Activated CD4-positive, alpha-beta T cell treated with anti-CD3 and anti-CD28 coated beads, Interleukin-2, amount 50 U/mL, for 1 hour (primary cell): Measurements from ENCODE around the gene ZDHHC6.
"Not testable (repeated sequence)": the region's sequence is repeated elsewhere in the genome, so short reads cannot be mapped to it uniquely, and the experiment has no call there.

Experiments used
- DNase-seq: peaks from one replicate; pipeline ENCODE4 v3.0.0-alpha.2; 2020

The ZDHHC6 gene

GRCh38 chr10:112442063-112442462 is 4.7 kb downstream of the ZDHHC6 start:
- no peak for DNase-seq

DNA sequence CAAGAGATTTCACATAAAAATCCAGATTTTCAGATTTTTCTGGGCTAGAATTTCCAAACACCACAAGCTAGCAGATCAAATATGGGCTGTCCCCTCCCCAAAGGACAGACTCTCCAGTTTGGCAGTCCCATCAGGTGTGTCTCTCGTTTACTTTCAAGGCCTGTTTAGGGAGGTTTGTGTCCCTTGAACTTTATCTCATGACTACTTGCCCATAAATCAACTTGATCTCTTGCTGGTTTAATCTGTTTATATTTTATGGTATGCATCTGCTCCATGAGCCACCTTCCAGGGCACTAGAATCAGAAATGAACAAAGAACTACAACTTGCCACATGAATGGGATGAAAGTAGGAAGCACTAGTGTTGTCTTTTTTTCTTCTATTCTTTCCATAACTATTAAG is 5.2 kb downstream of the ZDHHC6 start:
- DNase-seq: no peak

DNA sequence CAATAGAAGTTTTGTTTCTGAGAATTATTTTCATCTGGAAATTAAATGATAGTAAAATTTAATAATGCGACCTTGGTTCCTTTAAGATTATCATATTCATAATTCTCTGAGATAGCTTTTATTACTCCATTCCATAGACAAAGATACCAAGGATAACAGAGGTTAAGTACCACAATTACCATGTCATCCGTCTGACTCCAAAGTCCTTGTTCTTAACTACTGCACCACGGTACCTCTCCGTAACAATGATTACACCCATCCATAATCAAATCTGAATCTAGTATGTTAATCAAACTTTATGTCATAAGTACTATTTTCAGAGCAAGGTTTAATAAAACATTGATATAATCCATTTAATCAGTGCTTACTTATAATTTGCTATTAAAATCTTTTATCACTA is 8.4 kb downstream of the ZDHHC6 start:
- no peak for DNase-seq

DNA sequence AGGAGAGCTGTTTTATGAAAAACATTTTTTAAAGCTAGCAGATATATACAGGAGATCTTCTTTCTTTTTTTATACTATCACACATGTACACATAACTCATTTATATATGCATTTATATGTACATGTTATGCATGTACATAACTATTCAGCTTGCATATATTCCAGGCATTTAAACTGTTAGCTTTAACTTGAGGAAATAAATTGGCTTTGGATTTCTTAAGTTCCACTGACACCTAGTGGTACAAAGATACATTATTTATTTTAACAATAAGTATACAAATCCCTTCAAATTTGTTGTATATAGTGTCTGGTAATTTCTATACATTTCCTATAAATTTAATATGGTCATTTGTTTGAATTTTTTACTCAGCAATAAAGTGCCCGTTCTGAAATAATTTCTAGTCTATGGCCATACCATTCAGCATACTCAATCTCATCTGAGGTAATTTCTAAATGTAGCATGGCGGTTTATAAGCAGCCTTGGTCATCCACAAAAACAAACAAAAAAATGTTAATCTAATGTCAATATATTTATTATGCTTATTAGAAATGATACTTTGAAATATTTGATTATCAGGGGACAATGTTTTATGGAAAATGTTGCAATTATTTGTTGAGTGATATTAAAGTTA is 11.6 kb downstream of the ZDHHC6 start:
- no peak for DNase-seq

DNA sequence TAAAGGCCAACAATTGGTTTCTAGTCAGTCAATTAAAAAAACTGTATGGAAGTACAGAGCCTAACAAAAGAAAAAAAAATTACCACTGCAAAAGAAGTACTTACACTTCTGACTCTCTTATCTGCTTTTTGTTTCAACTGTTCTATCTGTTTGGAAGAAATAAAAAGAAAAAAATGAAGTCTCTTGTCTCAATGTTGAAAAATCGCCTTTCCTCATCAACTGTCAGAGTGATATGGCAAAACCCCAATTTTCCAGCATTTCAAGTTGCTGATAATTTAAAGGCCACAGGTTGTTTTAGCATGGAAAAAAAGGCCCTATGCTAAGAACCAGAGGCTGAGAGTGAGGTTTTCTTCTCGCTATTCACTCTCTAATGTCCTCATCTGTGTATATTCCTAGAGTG is 13.6 kb downstream of the ZDHHC6 start:
- no peak for DNase-seq

DNA sequence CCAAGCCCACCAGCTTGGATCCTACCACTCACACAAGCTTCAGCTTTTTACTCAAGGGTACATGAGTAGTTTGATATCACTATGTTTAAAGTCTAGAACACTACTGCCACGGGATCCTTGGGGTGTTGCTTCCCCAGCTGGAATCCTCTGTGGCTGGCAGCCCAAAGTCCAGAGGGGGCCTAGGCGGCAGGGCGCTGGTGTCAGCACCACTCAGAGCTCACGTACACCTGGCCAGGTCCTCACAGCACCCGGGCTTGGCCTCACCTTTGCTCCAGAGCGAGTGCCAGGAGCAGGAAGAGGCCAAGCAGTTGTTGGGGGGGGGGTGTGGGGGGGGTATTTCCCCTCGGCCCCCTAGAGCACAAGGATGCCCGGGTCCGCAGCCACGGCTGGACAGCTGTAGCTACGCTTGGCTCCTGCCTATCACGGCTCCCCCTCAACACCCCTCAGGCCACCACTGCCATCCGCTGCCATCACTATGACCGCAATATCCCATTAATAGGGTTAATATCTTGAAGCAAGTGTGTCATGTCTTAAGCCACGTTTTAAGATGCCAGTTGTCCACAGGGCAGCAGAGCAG is 17.0 kb downstream of the ZDHHC6 start:
- no peak for DNase-seq

GRCh38 chr10:112429147-112429546 is 17.6 kb downstream of the ZDHHC6 start:
- no peak for DNase-seq

DNA sequence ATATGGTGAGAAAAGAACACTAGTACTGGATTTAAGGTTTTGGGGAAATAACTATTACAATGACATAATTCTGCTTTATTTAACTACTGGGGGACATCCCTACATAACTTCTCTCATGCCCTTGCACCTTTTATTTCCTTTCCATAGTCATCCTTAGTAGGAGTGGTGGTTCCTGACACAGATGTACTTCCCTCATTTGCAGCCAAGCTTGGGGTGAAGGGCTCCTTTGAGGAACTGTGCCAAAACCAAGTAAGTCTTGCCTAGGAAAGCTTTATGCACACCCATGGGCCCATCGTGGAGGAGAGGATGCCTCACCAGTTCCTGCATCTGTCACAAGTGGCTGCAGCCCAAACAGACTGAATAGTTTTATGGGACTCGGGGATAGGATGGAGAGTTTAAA is 20.6 kb downstream of the ZDHHC6 start:
- no peak for DNase-seq

DNA sequence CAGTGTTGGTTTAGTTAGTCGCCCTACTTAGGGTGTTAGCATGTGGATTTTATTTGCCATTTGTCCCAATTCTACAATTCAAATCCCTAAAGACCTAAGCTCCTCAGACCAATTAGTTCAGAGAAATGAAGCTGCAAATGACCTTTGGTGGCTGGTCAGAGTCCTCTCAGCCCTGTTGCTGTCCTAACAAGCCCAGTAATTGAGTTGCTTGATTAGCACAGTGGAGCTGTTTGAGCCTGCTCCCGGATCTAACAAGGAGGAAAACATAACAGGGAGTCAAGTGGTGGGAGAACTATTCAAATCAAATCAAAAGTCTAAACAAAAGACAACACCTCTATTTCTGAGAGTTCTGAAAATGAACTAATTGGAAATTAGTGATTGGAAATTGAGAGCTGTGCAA is 22.1 kb downstream of the ZDHHC6 start:
- DNase-seq: no peak

- no peak for DNase-seq
These were observed 25.0 kb downstream of the ZDHHC6 start for GRCh38 chr10:112421731-112422130.

GRCh38 chr10:112412696-112413095 is 34.0 kb downstream of the ZDHHC6 start:
- DNase-seq: no peak

GRCh38 chr10:112409755-112410154 is 37.0 kb downstream of the ZDHHC6 start:
- no peak for DNase-seq

- no peak for DNase-seq
These were observed 37.4 kb downstream of the ZDHHC6 start for GRCh38 chr10:112409299-112409698.

DNA sequence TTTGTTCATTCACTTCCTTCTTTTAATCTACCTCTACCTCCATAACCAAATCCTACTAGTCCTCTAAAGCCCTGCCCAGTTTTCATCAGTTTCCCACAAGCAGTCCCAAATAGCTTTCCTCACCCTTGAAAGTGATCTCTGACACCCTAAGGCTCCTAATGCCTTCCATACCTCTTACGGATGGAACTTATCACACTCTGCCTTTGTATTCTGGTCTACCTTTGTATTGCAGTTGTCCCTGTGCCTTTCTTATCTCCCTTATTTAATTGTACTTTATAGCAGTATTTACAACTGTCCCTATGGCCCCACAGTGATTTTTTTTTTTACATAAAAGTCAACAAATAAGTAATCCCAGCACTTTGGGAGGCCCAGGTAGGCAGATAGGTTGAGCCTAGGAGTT is 39.0 kb downstream of the ZDHHC6 start:
- DNase-seq: no peak

GRCh38 chr10:112406806-112407205 is 39.9 kb downstream of the ZDHHC6 start:
- DNase-seq: not testable (repeated sequence)

DNA sequence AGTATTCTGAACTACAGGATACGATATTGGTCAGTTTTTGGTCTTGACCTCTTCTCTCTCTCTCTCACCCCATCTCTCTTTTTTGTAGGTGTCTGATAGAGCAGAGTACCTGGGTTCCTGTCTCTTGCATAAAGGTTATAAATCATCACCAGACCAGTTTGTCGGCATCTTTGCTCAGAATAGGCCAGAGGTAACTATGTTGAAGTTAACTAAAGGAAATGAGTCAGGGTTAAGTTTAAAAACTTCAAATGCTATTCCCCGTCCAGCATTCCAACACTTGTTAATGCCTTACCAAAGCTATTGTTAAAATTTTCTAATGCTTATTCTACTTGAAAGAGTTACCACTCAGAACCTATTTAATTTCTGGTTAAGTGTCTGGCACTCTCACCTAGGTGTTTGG is 42.1 kb downstream of the ZDHHC6 start:
- no peak for DNase-seq

DNA sequence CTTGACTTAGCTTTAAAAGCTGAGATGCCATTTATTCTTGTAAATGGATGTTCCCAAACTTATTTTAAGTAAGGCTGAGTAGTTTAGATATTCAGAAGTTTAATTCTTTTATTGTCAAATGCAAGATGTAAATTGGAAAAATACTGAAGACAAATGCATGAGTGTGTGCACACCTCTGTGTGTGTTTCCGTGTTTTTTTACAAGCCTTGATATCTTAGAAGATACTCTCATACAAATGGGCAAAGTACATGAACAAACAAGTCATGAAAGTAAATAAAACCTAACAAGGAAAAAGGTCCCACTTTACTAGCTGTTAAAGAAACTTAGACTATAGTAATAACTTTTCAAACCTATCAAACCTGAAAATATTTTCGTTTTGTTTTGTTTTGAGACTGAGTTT is 43.8 kb downstream of the ZDHHC6 start:
- no peak for DNase-seq

GRCh38 chr10:112397592-112397991 is 49.1 kb downstream of the ZDHHC6 start:
- DNase-seq: no peak

DNA sequence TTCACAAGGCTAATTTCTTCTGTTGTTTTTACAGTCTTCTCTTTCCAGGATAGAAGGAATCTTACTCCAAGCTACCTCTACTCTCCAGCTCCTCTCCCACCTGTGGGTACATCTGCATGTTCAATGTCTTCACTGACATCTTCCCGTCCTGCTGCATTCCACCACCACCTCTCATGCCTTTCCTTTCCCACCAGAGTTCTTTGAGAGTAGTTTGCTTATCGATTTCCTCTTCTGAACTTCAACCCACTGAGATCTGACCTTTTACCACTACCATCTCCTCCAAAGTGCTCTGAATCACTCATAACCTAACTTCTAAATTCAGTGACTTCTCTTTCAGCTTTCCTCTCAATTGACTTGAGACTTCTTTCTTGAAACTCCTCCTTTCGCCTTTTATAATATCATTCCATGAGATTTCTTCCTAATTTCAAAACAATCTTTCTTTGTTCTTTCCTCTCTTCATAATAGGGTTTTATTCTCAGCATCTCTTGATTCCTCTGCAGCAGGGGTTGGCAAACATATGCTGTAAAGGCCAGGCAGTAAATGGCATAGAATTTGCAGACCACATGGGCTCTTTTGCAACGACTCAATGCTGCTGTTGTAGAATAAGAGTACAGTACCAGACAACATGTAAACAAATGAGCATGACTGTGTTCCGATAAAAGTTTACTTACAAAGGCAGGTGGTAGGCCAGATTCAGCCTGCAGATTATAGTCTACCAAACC is 50.7 kb downstream of the ZDHHC6 start:
- DNase-seq: no peak

GRCh38 chr10:112394475-112394875 is 52.2 kb downstream of the ZDHHC6 start:
- DNase-seq: no peak

DNA sequence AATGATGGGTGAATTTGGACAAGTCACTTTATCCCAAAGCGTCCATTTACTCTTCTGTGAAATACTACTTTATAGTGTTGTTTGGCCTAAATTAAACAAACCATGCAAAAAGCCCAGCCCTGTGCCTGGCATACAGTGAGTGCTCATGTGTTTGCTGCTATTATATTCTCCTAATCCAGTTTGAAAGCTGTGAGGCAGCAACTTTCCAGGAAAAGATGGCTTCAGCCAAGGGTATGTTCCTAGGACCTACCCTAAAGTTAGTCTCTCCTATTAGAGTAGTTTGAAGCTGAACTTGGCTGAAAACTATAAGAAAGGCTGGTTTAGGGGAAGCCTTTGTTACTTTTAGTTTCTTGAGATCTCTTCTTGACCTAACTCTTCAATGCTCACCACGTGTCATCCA is 52.9 kb downstream of the ZDHHC6 start:
- DNase-seq: no peak

DNA sequence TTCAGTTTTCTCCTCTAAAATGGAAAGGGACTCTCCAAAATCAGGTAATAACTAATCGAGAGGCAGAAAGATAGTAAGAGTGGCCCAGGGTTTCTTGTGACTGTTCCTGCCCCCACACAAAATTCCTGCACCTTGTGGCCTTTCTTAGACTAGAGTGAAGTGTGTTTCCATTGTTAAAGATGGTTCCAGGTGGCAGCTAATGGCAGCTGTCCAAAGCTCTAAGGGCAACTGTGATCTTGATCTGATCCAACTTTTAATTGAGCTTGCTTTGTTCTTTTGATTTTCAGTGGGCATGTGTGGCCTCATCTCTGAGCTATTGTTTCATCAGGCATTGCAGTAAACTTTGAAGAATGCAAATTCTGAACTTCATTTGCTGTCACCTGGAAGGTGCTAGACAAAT is 53.4 kb downstream of the ZDHHC6 start:
- DNase-seq: no peak

DNA sequence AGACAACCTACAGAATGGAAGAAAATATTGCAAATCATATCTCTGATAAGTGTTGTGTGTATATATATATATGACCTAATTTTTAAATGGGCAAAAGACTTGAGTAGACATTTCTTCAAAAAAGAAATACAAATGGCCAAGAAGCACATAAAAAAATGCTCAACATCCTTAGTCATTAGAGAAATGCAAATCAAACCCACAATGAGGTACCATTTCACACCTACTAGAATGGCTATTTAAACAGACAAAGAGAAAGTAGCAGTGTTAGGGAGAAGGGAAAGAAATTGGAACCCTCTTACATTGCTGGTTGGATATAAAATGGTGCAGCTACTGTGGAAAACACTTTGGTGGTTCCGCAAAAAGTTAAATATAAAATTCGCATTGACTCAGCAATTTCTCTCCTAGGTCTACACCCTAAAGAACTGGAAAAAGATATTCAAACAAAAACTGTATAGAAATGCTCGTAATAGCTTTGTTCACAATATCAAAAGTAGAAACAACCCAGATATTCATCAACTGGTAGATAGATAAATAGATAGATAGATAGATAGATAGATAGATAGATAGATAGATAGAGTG is 56.5 kb downstream of the ZDHHC6 start:
- no peak for DNase-seq

DNA sequence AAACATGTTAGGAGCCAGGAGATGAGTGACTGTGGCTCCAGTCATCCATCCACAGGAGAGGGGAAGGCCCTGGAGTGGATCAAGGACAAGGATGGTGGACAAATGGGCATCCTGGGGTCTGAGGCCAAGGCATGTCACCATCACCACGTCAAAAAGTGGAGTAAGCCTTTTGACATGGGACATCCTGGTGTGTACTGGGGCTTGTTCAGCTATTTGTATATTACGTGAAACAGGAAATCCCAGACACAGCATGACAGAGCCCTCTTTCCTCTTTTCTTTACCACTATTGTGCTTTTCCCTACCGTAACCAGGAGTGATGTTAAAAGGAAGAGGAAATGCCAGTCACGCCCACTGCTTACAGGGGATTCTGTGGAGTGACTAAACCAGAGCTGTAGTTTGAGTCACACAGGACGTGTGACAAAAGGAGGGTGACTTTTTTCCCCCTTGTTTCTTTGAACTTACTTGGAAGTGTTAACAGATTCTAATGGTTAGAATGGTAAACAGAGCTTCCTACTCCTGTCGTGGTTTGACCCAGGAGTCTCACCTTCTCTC is 57.4 kb downstream of the ZDHHC6 start:
- DNase-seq: no peak
